Measurements from ENCODE around the gene CPED1.

The CPED1 gene

DNA sequence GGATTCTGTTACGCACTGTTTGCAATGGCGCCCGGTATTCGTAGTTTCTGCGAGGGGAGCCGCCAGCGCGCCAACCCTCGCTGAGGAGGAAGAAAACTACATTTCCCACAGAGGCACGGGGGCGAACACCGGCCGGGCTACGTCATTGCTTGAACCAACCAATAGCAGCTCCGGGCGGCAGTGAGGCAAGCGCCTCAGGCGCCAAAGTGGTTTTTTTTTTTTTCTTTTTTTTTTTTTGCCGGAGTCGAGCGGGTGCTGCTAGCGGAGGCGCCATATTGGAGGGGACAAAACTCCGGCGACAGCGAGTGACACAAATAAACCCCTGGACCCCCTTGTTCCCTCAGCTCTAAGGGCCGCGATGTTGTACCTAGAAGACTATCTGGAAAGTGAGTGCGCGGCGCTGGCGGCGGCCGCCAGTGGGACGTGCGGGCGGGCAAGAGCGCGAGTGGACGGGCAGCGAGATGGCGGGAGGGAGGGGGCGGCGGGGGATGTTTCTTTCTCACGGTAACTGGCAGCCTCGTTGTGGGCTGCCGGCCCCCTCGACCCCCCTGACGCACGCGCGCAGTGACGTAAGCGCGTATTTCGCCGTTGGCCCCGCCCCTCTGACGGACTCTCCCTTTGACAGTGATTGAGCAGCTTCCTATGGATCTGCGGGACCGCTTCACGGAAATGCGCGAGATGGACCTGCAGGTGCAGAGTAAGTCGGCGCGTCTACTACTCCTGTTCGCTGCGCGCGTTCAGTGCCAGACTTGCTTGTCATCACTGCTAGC is 37.8 kb upstream of the CPED1 start, which contains the start of gene ING3 (continued):
- TF ChIP-seq ZNF629 (tag by site-specific recombination; IDR thresholded peaks at IDR 0.05): peak; percentile 99
- TF ChIP-seq EGR2 (tag by site-specific recombination; IDR thresholded peaks at IDR 0.05; ENCODE audit: low read depth): peak; percentile 82
- TF ChIP-seq HIC1 (tag by site-specific recombination; IDR thresholded peaks at IDR 0.05): peak; percentile 86
- 0 out of 2 replicates have a peak, but pooled peaks have one; percentile 38 for TF ChIP-seq BCL11A (tag by site-specific recombination; IDR thresholded peaks at IDR 0.05; ENCODE audit: low read depth)
- TF ChIP-seq ZEB2 (tag by site-specific recombination; IDR thresholded peaks at IDR 0.05): peak; percentile 57; the same call in 1 of the 2 replicates
- TF ChIP-seq ZNF837 (tag by site-specific recombination; IDR thresholded peaks at IDR 0.05): no peak
- TF ChIP-seq, protein P1, sequence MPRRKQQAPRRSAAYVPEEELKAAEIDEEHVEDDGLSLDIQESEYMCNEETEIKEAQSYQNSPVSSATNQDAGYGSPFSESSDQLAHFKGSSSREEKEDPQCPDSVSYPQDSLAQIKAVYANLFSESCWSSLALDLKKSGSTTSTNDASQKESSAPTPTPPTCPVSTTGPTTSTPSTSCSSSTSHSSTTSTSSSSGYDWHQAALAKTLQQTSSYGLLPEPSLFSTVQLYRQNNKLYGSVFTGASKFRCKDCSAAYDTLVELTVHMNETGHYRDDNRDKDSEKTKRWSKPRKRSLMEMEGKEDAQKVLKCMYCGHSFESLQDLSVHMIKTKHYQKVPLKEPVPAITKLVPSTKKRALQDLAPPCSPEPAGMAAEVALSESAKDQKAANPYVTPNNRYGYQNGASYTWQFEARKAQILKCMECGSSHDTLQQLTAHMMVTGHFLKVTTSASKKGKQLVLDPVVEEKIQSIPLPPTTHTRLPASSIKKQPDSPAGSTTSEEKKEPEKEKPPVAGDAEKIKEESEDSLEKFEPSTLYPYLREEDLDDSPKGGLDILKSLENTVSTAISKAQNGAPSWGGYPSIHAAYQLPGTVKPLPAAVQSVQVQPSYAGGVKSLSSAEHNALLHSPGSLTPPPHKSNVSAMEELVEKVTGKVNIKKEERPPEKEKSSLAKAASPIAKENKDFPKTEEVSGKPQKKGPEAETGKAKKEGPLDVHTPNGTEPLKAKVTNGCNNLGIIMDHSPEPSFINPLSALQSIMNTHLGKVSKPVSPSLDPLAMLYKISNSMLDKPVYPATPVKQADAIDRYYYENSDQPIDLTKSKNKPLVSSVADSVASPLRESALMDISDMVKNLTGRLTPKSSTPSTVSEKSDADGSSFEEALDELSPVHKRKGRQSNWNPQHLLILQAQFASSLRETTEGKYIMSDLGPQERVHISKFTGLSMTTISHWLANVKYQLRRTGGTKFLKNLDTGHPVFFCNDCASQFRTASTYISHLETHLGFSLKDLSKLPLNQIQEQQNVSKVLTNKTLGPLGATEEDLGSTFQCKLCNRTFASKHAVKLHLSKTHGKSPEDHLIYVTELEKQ (tag by site-specific recombination; IDR thresholded peaks at IDR 0.05; ENCODE audit: borderline replicate concordance): peak; percentile 86; the same call in 1 of the 2 replicates
- TF ChIP-seq OVOL3 (tag by site-specific recombination; IDR thresholded peaks at IDR 0.05): 0 out of 2 replicates have a peak, but pooled peaks have one; percentile 29
- 0 out of 2 replicates have a peak, but pooled peaks have one; percentile 21 for TF ChIP-seq ZNF792 (tag by site-specific recombination; IDR thresholded peaks at IDR 0.05)
- TF ChIP-seq GLIS1 (tag by site-specific recombination; IDR thresholded peaks at IDR 0.05): peak; percentile 64
- TF ChIP-seq ZNF488 (tag by site-specific recombination; IDR thresholded peaks at IDR 0.05): no peak
- no peak for TF ChIP-seq ZNF274 (IDR thresholded peaks at IDR 0.05; ENCODE audit: low read length)
- no peak for TF ChIP-seq ZNF274 (tag by site-specific recombination; IDR thresholded peaks at IDR 0.05; ENCODE audit: borderline replicate concordance)
- peak; percentile 44; the same call in 1 of the 2 replicates for TF ChIP-seq RBAK (tag by site-specific recombination; IDR thresholded peaks at IDR 0.05)
- peak; percentile 99 for TF ChIP-seq ZNF600 (tag by site-specific recombination; IDR thresholded peaks at IDR 0.05)
- TF ChIP-seq, protein P2, sequence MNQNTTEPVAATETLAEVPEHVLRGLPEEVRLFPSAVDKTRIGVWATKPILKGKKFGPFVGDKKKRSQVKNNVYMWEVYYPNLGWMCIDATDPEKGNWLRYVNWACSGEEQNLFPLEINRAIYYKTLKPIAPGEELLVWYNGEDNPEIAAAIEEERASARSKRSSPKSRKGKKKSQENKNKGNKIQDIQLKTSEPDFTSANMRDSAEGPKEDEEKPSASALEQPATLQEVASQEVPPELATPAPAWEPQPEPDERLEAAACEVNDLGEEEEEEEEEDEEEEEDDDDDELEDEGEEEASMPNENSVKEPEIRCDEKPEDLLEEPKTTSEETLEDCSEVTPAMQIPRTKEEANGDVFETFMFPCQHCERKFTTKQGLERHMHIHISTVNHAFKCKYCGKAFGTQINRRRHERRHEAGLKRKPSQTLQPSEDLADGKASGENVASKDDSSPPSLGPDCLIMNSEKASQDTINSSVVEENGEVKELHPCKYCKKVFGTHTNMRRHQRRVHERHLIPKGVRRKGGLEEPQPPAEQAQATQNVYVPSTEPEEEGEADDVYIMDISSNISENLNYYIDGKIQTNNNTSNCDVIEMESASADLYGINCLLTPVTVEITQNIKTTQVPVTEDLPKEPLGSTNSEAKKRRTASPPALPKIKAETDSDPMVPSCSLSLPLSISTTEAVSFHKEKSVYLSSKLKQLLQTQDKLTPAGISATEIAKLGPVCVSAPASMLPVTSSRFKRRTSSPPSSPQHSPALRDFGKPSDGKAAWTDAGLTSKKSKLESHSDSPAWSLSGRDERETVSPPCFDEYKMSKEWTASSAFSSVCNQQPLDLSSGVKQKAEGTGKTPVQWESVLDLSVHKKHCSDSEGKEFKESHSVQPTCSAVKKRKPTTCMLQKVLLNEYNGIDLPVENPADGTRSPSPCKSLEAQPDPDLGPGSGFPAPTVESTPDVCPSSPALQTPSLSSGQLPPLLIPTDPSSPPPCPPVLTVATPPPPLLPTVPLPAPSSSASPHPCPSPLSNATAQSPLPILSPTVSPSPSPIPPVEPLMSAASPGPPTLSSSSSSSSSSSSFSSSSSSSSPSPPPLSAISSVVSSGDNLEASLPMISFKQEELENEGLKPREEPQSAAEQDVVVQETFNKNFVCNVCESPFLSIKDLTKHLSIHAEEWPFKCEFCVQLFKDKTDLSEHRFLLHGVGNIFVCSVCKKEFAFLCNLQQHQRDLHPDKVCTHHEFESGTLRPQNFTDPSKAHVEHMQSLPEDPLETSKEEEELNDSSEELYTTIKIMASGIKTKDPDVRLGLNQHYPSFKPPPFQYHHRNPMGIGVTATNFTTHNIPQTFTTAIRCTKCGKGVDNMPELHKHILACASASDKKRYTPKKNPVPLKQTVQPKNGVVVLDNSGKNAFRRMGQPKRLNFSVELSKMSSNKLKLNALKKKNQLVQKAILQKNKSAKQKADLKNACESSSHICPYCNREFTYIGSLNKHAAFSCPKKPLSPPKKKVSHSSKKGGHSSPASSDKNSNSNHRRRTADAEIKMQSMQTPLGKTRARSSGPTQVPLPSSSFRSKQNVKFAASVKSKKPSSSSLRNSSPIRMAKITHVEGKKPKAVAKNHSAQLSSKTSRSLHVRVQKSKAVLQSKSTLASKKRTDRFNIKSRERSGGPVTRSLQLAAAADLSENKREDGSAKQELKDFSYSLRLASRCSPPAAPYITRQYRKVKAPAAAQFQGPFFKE (tag by site-specific recombination; IDR thresholded peaks at IDR 0.05; ENCODE audit: borderline replicate concordance): no peak
- peak; percentile 93 for TF ChIP-seq ZNF280D (tag by site-specific recombination; IDR thresholded peaks at IDR 0.05)
